Measurements from ENCODE around the gene SV2B. TPM values are rescaled to one million over a fixed set of nuclear protein-coding genes. Genes with fewer than 3 reads are reported as not detected.

The SV2B gene
- polyA plus RNA-seq, 1 donor (not counting 4 experiments of a cell fraction or from before 2014, with no cell fraction given) = 0.04 TPM

- TF ChIP-seq EZH2 (IDR thresholded peaks at IDR 0.05; ENCODE audit: low read length) = no peak
- no peaks in the 10 kb centered on the region for H3K79me2 ChIP-seq (ENCODE audit: control insufficient read depth, insufficient read depth, low read length)
- H3K9me3 ChIP-seq (ENCODE audit: control insufficient read depth, low read depth, low read length) = no peaks in the 10 kb centered on the region
- no peak for DNase-seq (ENCODE audit: low read depth, low spot score)
- no peak overlapping the region for H3K27ac ChIP-seq (ENCODE audit: control insufficient read depth, insufficient read depth, low read length)
- no peak overlapping the region for H3K4me2 ChIP-seq (ENCODE audit: control insufficient read depth, extremely low read depth, insufficient read depth, low read depth, low read length)
- no peak overlapping the region for H3K9ac ChIP-seq (ENCODE audit: control insufficient read depth, extremely low read depth, insufficient read depth, low read length)
- H3K27me3 ChIP-seq (ENCODE audit: control insufficient read depth, extremely low read depth, insufficient read depth, low read length) = no peaks in the 10 kb centered on the region
- H2AFZ ChIP-seq (ENCODE audit: control insufficient read depth, low read length) = no peak overlapping the region
- dilution Hi-C loops (cut with MboI; ENCODE audit: extremely low pct_ligation_motif_present, low sequenced_read_pairs) = no loop called here
- FAIRE-seq = no peak
- no peaks in the 10 kb centered on the region for H3K9me1 ChIP-seq (ENCODE audit: control insufficient read depth, extremely low read depth, insufficient read depth, low read length)
- H3K36me3 ChIP-seq (ENCODE audit: control insufficient read depth in 2 of 2, extremely low read depth in 1 of 2, insufficient read depth in 2 of 2, low read length in 2 of 2) = no peaks in the 10 kb centered on the region
- no peaks in the 10 kb centered on the region for H4K20me1 ChIP-seq (ENCODE audit: control insufficient read depth, extremely low read depth, insufficient read depth, low read length)
- H3K4me1 ChIP-seq (ENCODE audit: control insufficient read depth, extremely low read depth, insufficient read depth, low read length) = no peaks in the 10 kb centered on the region
- no peak overlapping the region for H3K4me3 ChIP-seq (ENCODE audit: control insufficient read depth in 2 of 3, extremely low read depth in 1 of 3, insufficient read depth in 2 of 3, low read depth in 1 of 3, low read length in 3 of 3)
These were observed 96.7 kb downstream of the SV2B start for GRCh38 chr15:91196768-91197167.

DNA sequence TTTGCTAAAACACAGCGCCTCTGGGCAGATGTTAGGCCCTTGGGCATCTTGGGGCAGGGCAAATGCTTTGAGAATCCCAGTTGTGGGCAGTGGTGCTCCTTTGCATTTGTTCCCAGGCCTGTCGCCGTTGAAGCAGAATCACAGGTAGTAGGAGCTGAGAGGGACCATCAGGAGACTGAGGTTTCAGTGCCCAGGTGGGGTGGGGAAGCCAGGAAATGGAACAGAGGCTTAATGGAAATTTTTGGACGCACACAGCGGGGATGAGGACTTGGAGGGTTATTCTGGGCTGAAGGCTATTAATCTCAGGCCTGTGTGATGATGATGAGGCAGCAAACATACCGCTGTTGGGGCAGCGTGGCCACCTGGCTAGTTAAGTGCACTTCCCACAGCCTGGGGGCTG is 99.5 kb downstream of the SV2B start:
- Histone ChIP-seq H3K79me2 (ENCODE audit: control insufficient read depth, insufficient read depth, low read length) (no peaks in the 10 kb centered on the region), H2AFZ (ENCODE audit: control insufficient read depth, low read length) (no peak overlapping the region), H3K27me3 (ENCODE audit: control insufficient read depth, extremely low read depth, insufficient read depth, low read length) (no peaks in the 10 kb centered on the region), H3K4me1 (ENCODE audit: control insufficient read depth, extremely low read depth, insufficient read depth, low read length) (no peaks in the 10 kb centered on the region), H3K4me3 (ENCODE audit: control insufficient read depth in 2 of 3, extremely low read depth in 1 of 3, insufficient read depth in 2 of 3, low read depth in 1 of 3, low read length in 3 of 3) (no peak overlapping the region), H3K9me1 (ENCODE audit: control insufficient read depth, extremely low read depth, insufficient read depth, low read length) (no peaks in the 10 kb centered on the region), H3K4me2 (ENCODE audit: control insufficient read depth, extremely low read depth, insufficient read depth, low read depth, low read length) (no peak overlapping the region), H3K9me3 (ENCODE audit: control insufficient read depth, low read depth, low read length) (no peaks in the 10 kb centered on the region), H3K9ac (ENCODE audit: control insufficient read depth, extremely low read depth, insufficient read depth, low read length) (no peak overlapping the region), H4K20me1 (ENCODE audit: control insufficient read depth, extremely low read depth, insufficient read depth, low read length) (no peaks in the 10 kb centered on the region), H3K27ac (ENCODE audit: control insufficient read depth, insufficient read depth, low read length) (no peak overlapping the region), H3K36me3 (ENCODE audit: control insufficient read depth in 2 of 2, extremely low read depth in 1 of 2, insufficient read depth in 2 of 2, low read length in 2 of 2) (no peaks in the 10 kb centered on the region)
- FAIRE-seq = no peak
- dilution Hi-C loops (cut with MboI; ENCODE audit: extremely low pct_ligation_motif_present, low sequenced_read_pairs) = no loop called here
- TF ChIP-seq CTCF (optimal IDR thresholded peaks at IDR 0.05 in 1 of 3, IDR thresholded peaks at IDR 0.05 in 1 of 3, conservative IDR thresholded peaks at IDR 0.05 in 1 of 3; ENCODE audit: extremely low read depth in 1 of 3, insufficient read depth in 2 of 3, low read length in 3 of 3) = no peak
- no peak for TF ChIP-seq EZH2 (IDR thresholded peaks at IDR 0.05; ENCODE audit: low read length)
- no peak for DNase-seq (ENCODE audit: low read depth, low spot score)

DNA sequence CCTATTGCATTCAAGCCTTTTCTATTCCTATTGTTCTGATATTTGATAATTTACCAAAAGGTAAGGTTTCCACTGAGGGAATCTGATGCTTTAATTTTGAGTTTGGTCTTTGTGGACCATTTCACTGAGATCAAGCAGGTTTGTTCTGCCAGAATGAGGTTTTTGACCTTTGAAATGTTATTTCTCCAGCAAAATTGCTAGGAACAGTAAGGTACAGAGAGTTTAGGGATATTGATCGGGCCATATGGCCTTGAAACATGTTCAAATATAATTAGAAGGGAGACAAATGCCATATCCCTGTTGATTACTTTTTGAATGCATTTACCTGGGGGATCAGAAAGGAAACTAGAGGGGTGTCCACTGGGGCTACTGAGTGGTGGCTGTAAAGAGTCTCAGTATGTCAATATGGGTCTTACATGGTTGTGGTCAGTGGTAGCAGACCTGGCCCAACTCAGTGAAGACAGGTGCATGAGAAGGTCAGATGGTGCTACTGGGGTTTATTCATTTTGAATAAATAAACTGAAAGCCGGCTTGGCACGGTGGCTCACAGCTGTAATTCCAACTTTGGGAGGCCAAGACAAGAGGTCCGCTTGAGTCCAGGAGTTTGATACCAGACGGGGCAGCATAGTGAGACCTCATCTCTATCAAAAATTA is 100.2 kb downstream of the SV2B start:
- H2AFZ ChIP-seq (ENCODE audit: control insufficient read depth, low read length) = no peak overlapping the region
- no peak for DNase-seq (ENCODE audit: low read depth, low spot score)
- no peak overlapping the region for H3K9ac ChIP-seq (ENCODE audit: control insufficient read depth, extremely low read depth, insufficient read depth, low read length)
- H3K79me2 ChIP-seq (ENCODE audit: control insufficient read depth, insufficient read depth, low read length) = no peaks in the 10 kb centered on the region
- H3K4me1 ChIP-seq (ENCODE audit: control insufficient read depth, extremely low read depth, insufficient read depth, low read length) = no peaks in the 10 kb centered on the region
- no peaks in the 10 kb centered on the region for H3K9me1 ChIP-seq (ENCODE audit: control insufficient read depth, extremely low read depth, insufficient read depth, low read length)
- H3K27ac ChIP-seq (ENCODE audit: control insufficient read depth, insufficient read depth, low read length) = no peak overlapping the region
- dilution Hi-C loops (cut with MboI; ENCODE audit: extremely low pct_ligation_motif_present, low sequenced_read_pairs) = no loop called here
- no peak for TF ChIP-seq CTCF (optimal IDR thresholded peaks at IDR 0.05 in 1 of 3, IDR thresholded peaks at IDR 0.05 in 1 of 3, conservative IDR thresholded peaks at IDR 0.05 in 1 of 3; ENCODE audit: extremely low read depth in 1 of 3, insufficient read depth in 2 of 3, low read length in 3 of 3)
- TF ChIP-seq EZH2 (IDR thresholded peaks at IDR 0.05; ENCODE audit: low read length) = no peak
- H3K9me3 ChIP-seq (ENCODE audit: control insufficient read depth, low read depth, low read length) = no peaks in the 10 kb centered on the region
- H4K20me1 ChIP-seq (ENCODE audit: control insufficient read depth, extremely low read depth, insufficient read depth, low read length) = no peaks in the 10 kb centered on the region
- H3K27me3 ChIP-seq (ENCODE audit: control insufficient read depth, extremely low read depth, insufficient read depth, low read length) = no peaks in the 10 kb centered on the region
- H3K4me2 ChIP-seq (ENCODE audit: control insufficient read depth, extremely low read depth, insufficient read depth, low read depth, low read length) = no peak overlapping the region
- no peak overlapping the region for H3K4me3 ChIP-seq (ENCODE audit: control insufficient read depth in 2 of 3, extremely low read depth in 1 of 3, insufficient read depth in 2 of 3, low read depth in 1 of 3, low read length in 3 of 3)
- no peaks in the 10 kb centered on the region for H3K36me3 ChIP-seq (ENCODE audit: control insufficient read depth in 2 of 2, extremely low read depth in 1 of 2, insufficient read depth in 2 of 2, low read length in 2 of 2)
- FAIRE-seq = no peak
